GM19372 (cell line): ENCODE measurements around the gene CSTA.

Source experiments
- ATAC-seq: cut with Tn5 transposase; IDR thresholded peaks from one replicate; pipeline ENCODE4 v1.9.1; 2021; ENCODE audit warnings: mild to moderate bottlenecking, low read depth, moderate library complexity; ENCODE audit not compliant: unreplicated experiment

Gene CSTA

GRCh38 chr3:122324871-122325323 is at the start of gene CSTA:
TSS of gene CSTA (plus strand) at chr3:122325248. CDS start at chr3:122325293, 45 bp downstream.
- ATAC-seq = no peak

- no peak for ATAC-seq
Measured at GRCh38 chr3:122281891-122282290, 43.2 kb upstream of the CSTA start.

GRCh38 chr3:122283796-122284445 is 41.1 kb upstream of the CSTA start:
- ATAC-seq = no peak

GRCh38 chr3:122284486-122284885 is 40.6 kb upstream of the CSTA start:
- ATAC-seq = no peak

GRCh38 chr3:122294359-122294758 is 30.7 kb upstream of the CSTA start:
- no peak for ATAC-seq

- no peak for ATAC-seq
Measured at GRCh38 chr3:122295266-122296062, 29.6 kb upstream of the CSTA start.

- ATAC-seq = no peak
Measured at GRCh38 chr3:122298239-122298638, 26.8 kb upstream of the CSTA start.

GRCh38 chr3:122299215-122299614 is 25.8 kb upstream of the CSTA start:
- no peak for ATAC-seq

- ATAC-seq = no peak
Measured at GRCh38 chr3:122299872-122300460, 25.1 kb upstream of the CSTA start.

- ATAC-seq = no peak
Measured at GRCh38 chr3:122301063-122301462, 24.0 kb upstream of the CSTA start.

GRCh38 chr3:122305818-122306621 is 19.0 kb upstream of the CSTA start:
- ATAC-seq = no peak

- no peak for ATAC-seq
Measured at GRCh38 chr3:122306622-122306953, 18.5 kb upstream of the CSTA start.

- ATAC-seq = no peak
Measured at GRCh38 chr3:122307094-122307687, 17.9 kb upstream of the CSTA start.

GRCh38 chr3:122307976-122308375 is 17.1 kb upstream of the CSTA start:
- no peak for ATAC-seq

GRCh38 chr3:122310361-122310760 is 14.7 kb upstream of the CSTA start:
- ATAC-seq = no peak

- no peak for ATAC-seq
Measured at GRCh38 chr3:122312826-122313225, 12.2 kb upstream of the CSTA start.

GRCh38 chr3:122313281-122313680 is 11.8 kb upstream of the CSTA start:
- ATAC-seq = no peak

- no peak for ATAC-seq
Measured at GRCh38 chr3:122314228-122314876, 10.7 kb upstream of the CSTA start.

- ATAC-seq = no peak
Measured at GRCh38 chr3:122315619-122316018, 9.4 kb upstream of the CSTA start.

- ATAC-seq = no peak
Measured at GRCh38 chr3:122316368-122316767, 8.7 kb upstream of the CSTA start.
